Activated CD4-positive, alpha-beta T cell treated with anti-CD3 and anti-CD28 coated beads for 36 hours (primary cell): Measurements from ENCODE around the gene TYW1. TPM values are rescaled to one million over a fixed set of nuclear protein-coding genes. Genes with fewer than 3 reads are reported as not detected.
"Not testable (repeated sequence)": the region's sequence is repeated elsewhere in the genome, so short reads cannot be mapped to it uniquely, and the experiment has no call there.

Source experiments
- ATAC-seq: fragments of 200-7000 bp; cut with Tn5 transposase; one replicate; pipeline ENCODE4 v1.10.0; 2021; ENCODE audit warnings: mild to moderate bottlenecking, moderate library complexity
- CTCF ChIA-PET: fragments of 350-600 bp; sonication (Branson Sonifier 250); formaldehyde crosslinking; loops from one replicate; lab custom pipeline; 2021; ENCODE audit warnings: antibody characterized with exemption; lab: Charles Lee
- POLR2A ChIA-PET: fragments of 350-600 bp; sonication (Branson Sonifier 250); formaldehyde crosslinking; loops from one replicate; lab custom pipeline; 2021; ENCODE audit warnings: antibody characterized with exemption, inconsistent platforms; lab: Charles Lee
- DNase-seq: peaks from one replicate; pipeline ENCODE4 v3.0.0-alpha.2; 2020
- H3K27ac Mint-ChIP-seq: one replicate; pipeline ENCODE4 v1.8.0; 2021; ENCODE audit warnings: mixed read lengths
- H3K27me3 Mint-ChIP-seq: one replicate; pipeline ENCODE4 v1.8.0; 2021; ENCODE audit warnings: mixed read lengths
- H3K36me3 Mint-ChIP-seq: one replicate; pipeline ENCODE4 v1.8.0; 2021; ENCODE audit warnings: low read depth, mixed read lengths
- H3K4me1 Mint-ChIP-seq: one replicate; pipeline ENCODE4 v1.8.0; 2021; ENCODE audit warnings: mixed read lengths
- H3K4me3 Mint-ChIP-seq: one replicate; pipeline ENCODE4 v1.8.0; 2021; ENCODE audit warnings: mild to moderate bottlenecking, moderate library complexity, mixed read lengths
- H3K9me3 Mint-ChIP-seq: one replicate; pipeline ENCODE4 v1.8.0; 2021; ENCODE audit warnings: low read depth, mixed read lengths
- intact Hi-C, 2 experiments: fragments of 100-400 bp; cut with DNase I in 1 of 2; cut with micrococcal nuclease in 1 of 2; formaldehyde crosslinking; loops; one replicate each; pipeline versions ENCODE4 v1.14.2 to v1.15.1; 2022 to 2024; cut with DNase I, micrococcal nuclease
- total RNA-seq, 2 experiments: library from RNA; stranded (reverse); gene quantifications; one replicate each; pipeline ENCODE4 v1.2.3, GENCODE V29; 2021

TYW1 gene
- total RNA-seq, 2 experiments from 2014 or later = 13.1 to 14.7 TPM

DNA sequence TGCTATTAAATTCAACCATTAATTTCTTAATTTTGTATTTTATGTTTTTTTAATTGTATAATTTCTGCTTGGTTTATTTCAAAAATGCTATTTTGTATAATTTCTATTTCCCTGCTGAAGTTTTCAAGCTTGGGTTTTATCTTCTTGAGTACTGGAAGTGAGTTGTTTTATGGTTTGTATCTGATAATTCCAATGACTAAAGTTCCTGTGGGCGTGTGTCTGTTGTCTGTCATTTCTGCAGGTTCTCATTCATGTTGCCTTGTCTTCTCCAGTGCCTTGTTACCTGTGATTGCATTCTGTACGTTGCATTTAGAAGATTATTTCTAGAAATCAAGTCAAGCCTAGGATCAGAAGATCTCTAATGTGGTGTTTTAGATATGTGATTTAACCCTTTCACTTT is 199.5 kb downstream of the TYW1 start:
- Mint-ChIP-seq H3K36me3 (peaks cover 35% of the 10 kb centered on the region), H3K4me1 (peaks cover 11% of the 10 kb centered on the region)
- H3K9me3 Mint-ChIP-seq, H3K4me3 Mint-ChIP-seq, POLR2A ChIA-PET, H3K27me3 Mint-ChIP-seq, DNase-seq, CTCF ChIA-PET, intact Hi-C loops, H3K27ac Mint-ChIP-seq, ATAC-seq: not testable (repeated sequence)

DNA sequence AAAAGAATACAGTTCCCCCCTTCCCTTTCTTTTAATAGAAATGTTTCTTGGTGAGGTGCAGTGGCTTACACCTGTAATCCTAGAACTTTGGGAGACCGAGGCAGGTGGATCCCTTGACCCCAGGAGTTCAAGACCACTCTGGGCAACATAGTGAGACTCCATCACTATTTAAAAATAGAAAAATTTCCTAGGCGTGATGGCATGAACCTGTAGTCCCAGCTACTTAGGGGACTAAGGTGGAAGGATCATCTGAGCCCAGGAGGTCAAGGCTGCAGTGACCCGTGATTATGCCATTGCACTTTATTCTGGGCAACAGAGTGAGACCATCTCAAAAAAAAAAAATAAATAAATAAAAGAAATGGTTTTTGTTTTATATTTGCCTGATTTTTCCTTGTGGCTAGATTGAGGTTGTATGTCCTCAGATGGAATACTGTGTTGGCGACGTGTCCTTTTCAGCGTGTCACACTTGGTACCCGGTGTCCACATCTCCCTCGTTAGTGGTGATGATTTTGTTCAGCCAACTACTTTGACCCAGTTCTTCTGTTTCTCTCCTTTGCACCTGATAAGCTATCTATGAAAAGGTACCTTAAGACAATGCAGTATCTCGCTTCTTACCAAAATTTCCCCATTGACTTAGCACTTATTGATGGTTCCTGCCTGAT is 202.4 kb downstream of the TYW1 start:
- H3K27ac Mint-ChIP-seq, CTCF ChIA-PET, POLR2A ChIA-PET, ATAC-seq, H3K9me3 Mint-ChIP-seq, intact Hi-C loops, DNase-seq, H3K27me3 Mint-ChIP-seq, H3K4me3 Mint-ChIP-seq, H3K4me1 Mint-ChIP-seq: not testable (repeated sequence)
- peaks cover 31% of the 10 kb centered on the region for H3K36me3 Mint-ChIP-seq

DNA sequence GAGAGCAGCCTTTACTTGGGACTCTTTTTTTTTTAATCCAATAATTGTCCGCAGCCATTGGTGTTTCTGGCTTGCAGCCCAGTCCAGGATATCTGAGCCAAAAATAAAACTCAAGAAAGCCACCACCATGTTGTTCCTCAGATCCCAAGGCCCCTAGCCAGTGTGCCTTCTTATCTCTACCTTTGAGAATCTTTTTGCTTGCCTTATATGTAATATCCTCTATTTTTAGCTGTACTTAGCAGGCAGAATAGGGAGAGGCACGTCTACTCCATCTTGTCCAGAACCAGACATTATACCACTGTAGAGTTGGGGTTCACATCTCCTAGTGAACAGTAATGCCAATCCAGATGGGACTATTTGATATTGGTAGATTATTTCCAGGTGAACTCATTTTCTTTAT is 209.1 kb downstream of the TYW1 start:
- H3K4me3 Mint-ChIP-seq, DNase-seq, ATAC-seq, H3K4me1 Mint-ChIP-seq, H3K27me3 Mint-ChIP-seq, intact Hi-C loops, H3K27ac Mint-ChIP-seq, CTCF ChIA-PET, POLR2A ChIA-PET, H3K9me3 Mint-ChIP-seq: not testable (repeated sequence)
- peaks cover 30% of the 10 kb centered on the region for H3K36me3 Mint-ChIP-seq

DNA sequence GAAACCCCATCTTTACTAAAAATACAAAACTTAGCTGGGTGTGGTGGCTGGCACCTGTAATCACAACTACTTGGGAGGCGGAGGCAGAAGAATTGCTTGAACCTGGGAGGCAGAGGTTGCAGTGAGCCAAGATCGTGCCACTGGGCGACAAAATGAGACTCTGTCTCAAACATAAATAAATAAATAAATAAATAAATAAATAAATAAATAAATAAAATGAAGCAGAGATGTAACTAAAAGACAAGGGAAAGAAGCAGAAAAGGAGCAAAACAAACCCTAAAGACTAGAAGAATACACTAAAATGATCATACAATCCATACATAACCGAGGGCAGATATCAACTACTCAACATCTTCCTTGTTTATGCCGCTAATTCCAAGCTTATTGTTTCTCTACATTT is 209.8 kb downstream of the TYW1 start:
- Mint-ChIP-seq H3K36me3 (peaks cover 32% of the 10 kb centered on the region), H3K4me1 (peaks cover 3% of the 10 kb centered on the region), H3K9me3 (no peaks in the 10 kb centered on the region), H3K4me3 (no peak overlapping the region), H3K27me3 (no peaks in the 10 kb centered on the region), H3K27ac (no peak overlapping the region)
- no peak for ATAC-seq
- POLR2A ChIA-PET = no interaction called here
- DNase-seq = no peak
- intact Hi-C loops = no loop called here
- CTCF ChIA-PET = no interaction called here

DNA sequence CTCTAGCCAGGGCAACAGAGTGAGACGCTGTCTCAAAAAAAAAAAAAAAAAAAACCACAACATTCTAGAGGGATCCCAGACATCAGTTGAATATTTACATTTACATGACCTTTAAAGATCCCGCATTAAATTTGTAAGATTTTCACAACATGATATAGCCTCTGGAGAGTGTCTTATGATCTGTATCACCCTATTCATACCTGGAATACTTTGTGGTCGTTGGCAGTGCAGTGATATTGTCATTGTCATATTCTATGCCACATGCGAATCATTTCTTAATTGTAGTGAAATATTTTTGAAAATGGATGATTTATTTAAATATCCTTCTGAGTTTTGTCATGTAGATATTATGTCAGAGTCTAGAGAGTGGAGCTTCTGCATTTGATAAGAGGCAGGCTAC is 212.0 kb downstream of the TYW1 start:
- H3K27ac Mint-ChIP-seq, H3K4me1 Mint-ChIP-seq, H3K4me3 Mint-ChIP-seq, CTCF ChIA-PET, POLR2A ChIA-PET, H3K9me3 Mint-ChIP-seq, intact Hi-C loops, H3K27me3 Mint-ChIP-seq, DNase-seq: not testable (repeated sequence)
- peaks cover 39% of the 10 kb centered on the region for H3K36me3 Mint-ChIP-seq
- ATAC-seq = peak; percentile 64

DNA sequence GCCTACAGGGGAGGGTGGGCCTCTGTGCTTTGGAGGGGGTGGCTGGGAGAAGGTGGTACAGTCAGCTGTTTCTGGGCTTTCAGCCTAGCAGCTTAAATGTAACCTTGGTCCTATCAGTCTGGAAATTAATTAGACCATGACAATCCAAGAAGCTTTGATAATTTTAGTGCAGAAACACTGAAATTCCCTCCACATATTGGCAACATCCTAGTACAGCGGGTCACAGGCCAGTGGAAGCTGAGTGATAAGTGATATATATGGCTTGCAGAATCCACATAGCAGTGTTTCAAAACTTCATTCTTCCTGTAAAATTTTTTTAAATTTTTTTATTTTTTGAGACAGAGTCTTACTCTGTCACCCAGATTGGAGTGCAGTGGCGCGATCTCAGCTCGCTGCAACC is 212.6 kb downstream of the TYW1 start:
- DNase-seq (no peak), ATAC-seq (no peak)
- Mint-ChIP-seq H3K4me3 (no peak overlapping the region), H3K27me3 (no peaks in the 10 kb centered on the region), H3K36me3 (peaks cover 37% of the 10 kb centered on the region), H3K4me1 (peaks cover 3% of the 10 kb centered on the region), H3K27ac (no peak overlapping the region), H3K9me3 (no peaks in the 10 kb centered on the region)
- intact Hi-C loops = no loop called here
- ChIA-PET POLR2A (no interaction called here), CTCF (no interaction called here)

DNA sequence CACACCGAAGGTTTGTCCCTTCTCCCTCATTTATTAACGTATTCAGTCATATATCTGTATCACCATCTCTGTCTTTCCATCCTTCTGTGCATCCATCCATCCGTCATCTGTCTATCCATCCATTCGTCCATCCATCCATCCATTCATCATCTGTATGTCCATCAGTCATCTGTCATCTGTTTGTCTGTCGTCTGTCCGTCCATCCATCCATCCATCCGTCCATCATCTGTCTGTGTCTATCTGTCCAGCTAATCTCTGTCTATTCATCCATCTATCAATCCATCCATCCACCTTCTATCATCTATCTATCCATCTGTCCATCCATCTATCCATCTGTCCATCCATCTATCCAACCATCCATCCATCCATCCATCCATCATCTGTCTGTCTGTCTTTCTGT is 213.9 kb downstream of the TYW1 start:
- DNase-seq (no peak), ATAC-seq (no peak)
- Mint-ChIP-seq H3K36me3 (peaks cover 36% of the 10 kb centered on the region), H3K27me3 (no peaks in the 10 kb centered on the region), H3K9me3 (no peaks in the 10 kb centered on the region), H3K4me1 (peaks cover 6% of the 10 kb centered on the region), H3K4me3 (no peak overlapping the region), H3K27ac (no peak overlapping the region)
- intact Hi-C loops = no loop called here
- ChIA-PET POLR2A (no interaction called here), CTCF (no interaction called here)

DNA sequence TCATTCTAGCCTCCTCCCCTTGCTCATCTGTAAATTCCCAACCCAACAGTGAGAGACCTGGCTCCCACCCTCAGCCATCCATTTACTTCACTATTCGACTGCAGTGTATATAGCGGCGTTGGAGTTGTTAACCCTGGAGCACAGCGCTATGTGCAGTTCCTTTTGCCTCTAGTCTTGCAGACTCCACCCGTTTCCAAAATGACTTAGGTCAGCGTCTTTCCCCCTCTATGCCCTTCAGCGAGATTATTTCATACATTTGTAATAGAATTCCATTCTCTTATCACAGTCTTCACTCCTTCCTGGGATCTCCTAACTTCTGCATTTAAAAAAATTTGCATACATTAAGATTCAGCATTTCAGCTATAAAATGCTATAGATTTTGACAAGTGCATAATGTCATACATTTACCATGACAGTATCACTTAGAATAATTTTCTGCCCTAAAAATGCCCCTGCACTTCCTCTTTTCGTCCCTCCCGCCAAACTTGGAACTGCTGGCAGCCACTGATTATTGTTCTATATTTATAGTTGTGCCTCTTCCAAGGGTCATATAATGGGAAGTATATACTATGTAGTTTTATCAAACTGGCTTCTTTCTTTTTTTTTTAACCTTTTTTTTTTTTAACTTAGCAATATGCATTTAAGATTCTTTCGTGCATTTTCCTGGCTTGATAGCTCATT is 215.2 kb downstream of the TYW1 start:
- H3K36me3 Mint-ChIP-seq = peaks cover 36% of the 10 kb centered on the region
- H3K4me3 Mint-ChIP-seq, DNase-seq, ATAC-seq, intact Hi-C loops, POLR2A ChIA-PET, H3K9me3 Mint-ChIP-seq, H3K27ac Mint-ChIP-seq, H3K27me3 Mint-ChIP-seq, H3K4me1 Mint-ChIP-seq: not testable (repeated sequence)
- CTCF ChIA-PET = interaction anchor here (0.6 kb wide), 1 partner anchor 935 kb away, joined by 3 read pairs; no protein-coding TSS in a partner anchor

DNA sequence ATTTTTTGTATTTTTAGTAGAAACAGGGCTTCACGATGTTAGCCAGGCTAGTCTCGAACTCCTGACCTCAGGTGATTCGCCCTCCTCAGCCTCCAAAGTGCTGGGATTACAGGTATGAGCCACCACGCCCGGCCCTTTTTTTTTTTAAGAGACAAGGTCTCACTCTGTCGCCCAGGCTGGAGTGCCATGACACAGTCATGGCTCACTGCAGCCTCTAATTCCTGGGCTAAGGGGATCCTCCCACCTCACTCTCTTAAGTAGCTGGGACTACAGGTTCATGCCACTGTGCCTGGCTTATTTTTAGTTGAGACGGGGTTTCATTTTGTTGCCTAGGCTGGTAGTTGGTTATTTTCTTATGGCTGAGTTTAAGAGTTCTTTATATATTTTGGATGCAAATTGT is 216.4 kb downstream of the TYW1 start:
- ATAC-seq, H3K4me1 Mint-ChIP-seq, POLR2A ChIA-PET, intact Hi-C loops, H3K27ac Mint-ChIP-seq, H3K27me3 Mint-ChIP-seq, DNase-seq, CTCF ChIA-PET, H3K9me3 Mint-ChIP-seq, H3K4me3 Mint-ChIP-seq: not testable (repeated sequence)
- H3K36me3 Mint-ChIP-seq = peaks cover 38% of the 10 kb centered on the region

DNA sequence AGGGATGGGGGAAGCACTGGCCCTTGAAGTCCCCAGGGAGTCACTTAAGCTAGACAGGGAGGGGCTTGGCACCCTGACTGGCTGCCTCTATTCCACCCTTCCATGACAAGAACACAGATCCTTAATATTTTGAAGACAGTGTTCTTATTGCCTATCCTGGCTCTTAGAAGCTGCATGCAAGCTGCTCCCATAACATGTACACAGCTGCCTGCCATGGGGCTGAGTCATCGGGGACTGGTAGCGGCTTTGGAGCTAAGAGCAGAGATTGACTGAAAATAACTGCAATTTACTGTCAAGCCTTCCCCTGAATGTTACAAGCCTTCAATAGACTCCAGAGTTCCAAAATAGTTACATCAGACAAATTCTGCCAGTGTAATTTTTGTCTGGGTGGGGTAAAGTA is 226.9 kb downstream of the TYW1 start:
- Mint-ChIP-seq H3K36me3 (peaks cover 35% of the 10 kb centered on the region), H3K4me1 (peaks cover 16% of the 10 kb centered on the region)
- H3K4me3 Mint-ChIP-seq, POLR2A ChIA-PET, CTCF ChIA-PET, H3K27me3 Mint-ChIP-seq, ATAC-seq, H3K9me3 Mint-ChIP-seq, intact Hi-C loops, DNase-seq, H3K27ac Mint-ChIP-seq: not testable (repeated sequence)

DNA sequence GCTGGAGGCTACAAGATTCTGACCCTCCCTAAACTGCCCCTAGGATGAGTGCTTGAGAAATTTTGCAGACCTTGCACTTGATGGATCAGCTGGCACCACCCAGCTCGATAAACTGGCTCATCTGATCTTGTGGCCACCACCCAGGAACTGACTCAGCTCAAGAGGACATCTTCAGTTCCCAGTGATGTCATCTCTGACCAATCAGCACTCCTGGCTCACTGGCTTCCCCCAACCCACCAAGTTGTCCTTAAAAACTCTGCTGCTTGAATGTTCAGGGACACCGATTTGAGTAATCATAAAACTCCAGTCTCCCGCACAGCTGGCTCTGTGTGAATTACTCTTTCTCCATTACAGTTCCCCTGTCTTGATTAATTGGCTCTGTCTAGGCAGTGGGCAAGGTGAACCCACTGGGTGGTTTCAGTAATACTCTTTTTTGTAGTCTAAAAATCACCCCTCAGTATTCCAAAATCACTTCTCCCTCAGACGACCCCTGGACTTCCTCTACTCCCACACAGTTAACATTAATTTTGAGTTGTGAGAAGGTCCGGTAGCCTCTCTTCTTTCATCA is 229.8 kb downstream of the TYW1 start:
- intact Hi-C loops, H3K9me3 Mint-ChIP-seq, H3K4me1 Mint-ChIP-seq, H3K4me3 Mint-ChIP-seq, POLR2A ChIA-PET, H3K27me3 Mint-ChIP-seq, CTCF ChIA-PET, H3K27ac Mint-ChIP-seq: not testable (repeated sequence)
- DNase-seq (peak; percentile 50), ATAC-seq (peak; percentile 74)
- H3K36me3 Mint-ChIP-seq = peaks cover 38% of the 10 kb centered on the region

DNA sequence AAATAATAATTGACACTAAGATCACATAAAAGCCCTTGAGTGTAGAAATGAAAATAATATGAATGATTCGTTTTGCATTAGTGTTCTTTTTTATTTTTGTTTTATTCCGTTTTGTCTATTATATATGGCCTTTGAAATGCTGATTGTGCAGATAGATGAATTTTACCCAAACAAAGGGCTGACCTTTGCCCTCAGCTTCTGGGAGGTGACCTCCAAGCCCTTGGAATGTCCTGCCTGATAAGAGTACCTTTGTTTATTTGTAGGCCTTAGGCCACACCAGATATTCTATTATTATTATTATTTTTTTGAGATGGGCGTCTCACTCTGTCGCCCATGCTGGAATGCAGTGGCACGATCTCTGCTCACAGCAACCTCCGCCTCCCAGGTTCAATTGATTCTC is 230.3 kb downstream of the TYW1 start:
- H3K9me3 Mint-ChIP-seq, CTCF ChIA-PET, DNase-seq, H3K4me1 Mint-ChIP-seq, H3K27ac Mint-ChIP-seq, H3K27me3 Mint-ChIP-seq, POLR2A ChIA-PET, H3K4me3 Mint-ChIP-seq, ATAC-seq, intact Hi-C loops: not testable (repeated sequence)
- H3K36me3 Mint-ChIP-seq = peaks cover 38% of the 10 kb centered on the region
